ENCODE data around the gene FOXE3.

The FOXE3 gene

GRCh38 chr1:47415728-47416318 is at the start of gene FOXE3:
TSS of gene FOXE3 (plus strand) at chr1:47416285. CDS start at chr1:47416316, 31 bp downstream.
- H3K4me3 ChIP-seq (ENCODE audit: low read length), result no peak within 1 kb of the TSS
- no peak for TF ChIP-seq CTCF (IDR thresholded peaks at IDR 0.05; ENCODE audit: insufficient read depth, low read depth, low read length, missing control alignments)
- DNase-seq (ENCODE audit: low read depth), result no peak

GRCh38 chr1:47367651-47368050 is 48.4 kb upstream of the FOXE3 start:
- TF ChIP-seq CTCF (IDR thresholded peaks at IDR 0.05; ENCODE audit: insufficient read depth, low read depth, low read length, missing control alignments), result no peak

DNA sequence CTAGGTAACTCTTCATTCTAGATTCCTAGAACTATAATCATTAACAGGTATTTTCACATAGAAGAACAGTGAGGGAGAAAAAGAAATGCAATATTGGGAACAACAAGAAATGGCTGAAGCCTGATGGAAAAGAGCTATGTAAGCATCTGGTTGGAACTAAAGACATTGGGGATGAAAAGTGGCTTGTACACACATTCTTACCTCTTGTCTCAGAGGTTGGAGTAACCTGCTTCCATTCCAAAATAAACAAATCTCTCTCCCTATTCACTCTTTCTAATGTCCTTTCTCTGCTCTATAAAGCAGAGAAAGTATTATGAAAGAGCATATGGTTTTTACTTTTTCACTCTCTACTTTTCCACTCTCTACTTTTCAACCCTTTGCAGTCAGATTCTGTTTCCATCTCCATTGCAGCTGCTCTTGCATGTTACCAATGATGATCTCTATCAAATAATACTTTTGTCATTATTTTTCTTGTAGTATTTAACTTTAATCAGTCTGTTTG is 45.0 kb upstream of the FOXE3 start:
- no peak for TF ChIP-seq CTCF (IDR thresholded peaks at IDR 0.05; ENCODE audit: insufficient read depth, low read depth, low read length, missing control alignments)
- DNase-seq (ENCODE audit: low read depth), result no peak

More at GRCh38 chr1:47367651-47368050, 48.4 kb upstream of the FOXE3 start:
- no peak overlapping the region for H3K4me3 ChIP-seq (ENCODE audit: low read length)
- no peak for DNase-seq (ENCODE audit: low read depth)

DNA sequence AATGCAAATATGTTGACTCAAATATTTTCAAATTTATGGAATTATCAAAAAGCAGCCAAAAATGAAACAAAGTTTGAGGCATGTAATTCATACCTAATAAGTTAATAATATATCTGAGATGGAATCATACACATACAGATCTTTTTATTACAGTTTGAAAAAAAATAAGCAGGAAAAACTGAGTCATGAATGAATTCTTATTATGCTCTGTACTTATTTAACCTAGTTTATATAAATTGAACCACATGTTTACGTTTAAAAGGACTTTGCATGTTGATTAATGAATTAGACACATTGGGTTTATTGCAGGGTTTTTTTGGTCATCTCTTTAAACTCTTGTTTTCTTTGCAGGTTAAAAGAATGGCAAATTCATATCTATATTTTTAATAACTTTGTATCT is 41.6 kb upstream of the FOXE3 start:
- no peak overlapping the region for H3K4me3 ChIP-seq (ENCODE audit: low read length)
- no peak for DNase-seq (ENCODE audit: low read depth)
- no peak for TF ChIP-seq CTCF (IDR thresholded peaks at IDR 0.05; ENCODE audit: insufficient read depth, low read depth, low read length, missing control alignments)

More for the DNA sequence above, 45.0 kb upstream of the FOXE3 start:
- H3K4me3 ChIP-seq (ENCODE audit: low read length), result no peak overlapping the region

DNA sequence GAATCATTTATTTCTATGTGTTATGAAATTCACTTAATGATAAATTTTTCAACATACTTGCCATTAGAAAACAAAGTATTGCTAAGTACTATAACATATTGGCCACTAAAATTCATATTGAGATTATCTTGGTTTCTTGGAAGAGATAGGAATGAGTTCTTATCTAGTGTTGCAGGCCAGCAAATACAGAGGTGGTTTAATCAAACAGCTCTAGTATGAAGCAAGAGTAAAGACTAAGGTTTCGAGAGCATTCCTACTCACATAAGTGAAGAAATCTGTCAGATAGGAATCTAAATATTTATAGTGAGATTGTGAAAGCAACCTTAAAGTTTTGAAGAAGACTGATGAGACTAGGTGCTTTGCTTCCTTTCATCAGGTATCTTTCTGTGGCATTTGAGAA is 37.9 kb upstream of the FOXE3 start:
- TF ChIP-seq CTCF (IDR thresholded peaks at IDR 0.05; ENCODE audit: insufficient read depth, low read depth, low read length, missing control alignments), result no peak
- no peak for DNase-seq (ENCODE audit: low read depth)
- no peak overlapping the region for H3K4me3 ChIP-seq (ENCODE audit: low read length)

GRCh38 chr1:47380699-47381098 is 35.4 kb upstream of the FOXE3 start:
- no peak for TF ChIP-seq CTCF (IDR thresholded peaks at IDR 0.05; ENCODE audit: insufficient read depth, low read depth, low read length, missing control alignments)
- no peak for DNase-seq (ENCODE audit: low read depth)
- H3K4me3 ChIP-seq (ENCODE audit: low read length), result no peak overlapping the region

DNA sequence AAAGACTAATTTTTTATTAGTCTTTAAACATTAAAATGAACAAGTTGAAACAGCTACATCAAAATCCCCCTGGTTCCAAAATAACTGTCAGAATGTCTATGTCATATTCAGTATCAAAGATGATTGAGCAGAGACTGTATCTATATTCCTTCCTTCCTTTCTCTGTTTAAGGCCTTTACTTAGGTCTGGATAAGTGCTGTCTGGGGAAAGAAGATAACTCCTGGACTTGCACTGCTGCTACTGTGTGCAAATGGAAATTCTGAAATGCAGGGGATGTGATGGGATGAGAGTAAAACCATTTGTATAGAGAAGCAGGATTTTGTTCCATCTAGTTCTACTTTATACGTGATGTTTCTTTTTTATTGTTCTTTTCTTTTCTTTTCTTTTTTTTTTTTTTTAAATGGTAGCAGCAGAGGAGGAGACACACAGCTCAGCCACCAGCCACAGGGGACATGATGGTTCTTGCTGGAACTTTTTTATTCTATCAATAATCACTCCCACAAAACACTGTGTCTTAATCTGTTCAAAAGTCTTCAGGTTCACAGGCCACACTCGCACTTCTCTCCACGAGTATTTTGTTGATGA is 33.6 kb upstream of the FOXE3 start:
- H3K4me3 ChIP-seq (ENCODE audit: low read length), result no peak overlapping the region
- no peak for DNase-seq (ENCODE audit: low read depth)
- no peak for TF ChIP-seq CTCF (IDR thresholded peaks at IDR 0.05; ENCODE audit: insufficient read depth, low read depth, low read length, missing control alignments)

Measured in epithelial cell of esophagus (primary cell).